HepG2 (cell line): ENCODE results near the gene RARG. TPM values are rescaled to one million over a fixed set of nuclear protein-coding genes. Genes with fewer than 3 reads are reported as not detected.
A peak's percentile ranks its signal among the peaks of the same experiment; 100 is the strongest.

Experiments
- HNF4G ChIP-seq, 2 experiments: sonication (generic) in 1 of 2; formaldehyde crosslinking in 1 of 2; IDR thresholded peaks; 2 replicates each; pipeline versions ENCODE4 v1.4.0 to v1.6.1; 2011 to 2020; ENCODE audit warnings: borderline replicate concordance in 2 of 2, low read depth in 2 of 2, mild to moderate bottlenecking in 2 of 2, low read length in 1 of 2, missing genetic modification reagents in 1 of 2, moderate library complexity in 1 of 2
- NR2C2 ChIP-seq: sonication (generic); formaldehyde crosslinking; IDR thresholded peaks from 2 replicates; pipeline ENCODE4 v1.4.0; 2020; ENCODE audit warnings: missing genetic modification reagents, mild to moderate bottlenecking, moderate library complexity, borderline replicate concordance
- PHF20 ChIP-seq: sonication (generic); formaldehyde crosslinking; IDR thresholded peaks from 2 replicates; pipeline ENCODE4 v1.5.0; 2020; ENCODE audit warnings: mild to moderate bottlenecking, missing genetic modification reagents
- PHF8 ChIP-seq: sonication (generic); formaldehyde crosslinking; IDR thresholded peaks from 2 replicates; pipeline ENCODE4 v1.5.0; 2020; ENCODE audit warnings: missing genetic modification reagents
- RARA ChIP-seq: IDR thresholded peaks from 2 replicates; pipeline ENCODE4 v1.6.1; 2016; ENCODE audit warnings: missing genetic modification reagents, missing compliant biosample characterization
- SPEN ChIP-seq: sonication (generic); formaldehyde crosslinking; IDR thresholded peaks from 2 replicates; pipeline ENCODE4 v1.5.1; 2020; ENCODE audit warnings: low read depth, mild to moderate bottlenecking, missing genetic modification reagents
- SRF ChIP-seq: IDR thresholded peaks from 2 replicates; pipeline ENCODE4 v1.6.1; 2011; ENCODE audit warnings: mild to moderate bottlenecking, low read depth, low read length, moderate library complexity
- ZBTB7A ChIP-seq: sonication (generic); formaldehyde crosslinking; IDR thresholded peaks from 2 replicates; pipeline ENCODE4 v1.8.0; 2022; ENCODE audit warnings: mild to moderate bottlenecking, missing genetic modification reagents
- ZNF24 ChIP-seq: fragments of 450-650 bp; IDR thresholded peaks from 2 replicates; pipeline ENCODE4 v1.6.1; 2017; ENCODE audit warnings: antibody characterized with exemption, mild to moderate bottlenecking
- ZNF550 ChIP-seq: sonication (generic); formaldehyde crosslinking; IDR thresholded peaks from 2 replicates; pipeline ENCODE4 v1.4.0; 2020; ENCODE audit warnings: mild to moderate bottlenecking, missing genetic modification reagents, borderline replicate concordance
- ZNF605 ChIP-seq: sonication (generic); formaldehyde crosslinking; IDR thresholded peaks from 2 replicates; pipeline ENCODE4 v1.8.0; 2022; ENCODE audit warnings: mild to moderate bottlenecking, missing genetic modification reagents
- ZNF678 ChIP-seq: sonication (generic); formaldehyde crosslinking; IDR thresholded peaks from 2 replicates; pipeline ENCODE4 v1.4.0; 2020; ENCODE audit warnings: mild to moderate bottlenecking, missing genetic modification reagents
- polyA plus RNA-seq, 8 experiments: library from polyadenylated mRNA; depleted of rRNA in 3 of 8; stranded (reverse) in 7 of 8; unstranded in 1 of 8; fragments of >200 nt; fragmentation: Illumina TruSeq in 4 of 8; extraction: Trizol in 4 of 8; gene quantifications; 2 replicates each; pipeline versions ENCODE4 v1.2.1 to v1.2.3, GENCODE V29; 2011 to 2016; ENCODE audit warnings: low read depth in 4 of 8, missing spikeins in 1 of 8, mixed read lengths in 1 of 8; ENCODE audit not compliant: insufficient read depth in 1 of 8
- total RNA-seq, 5 experiments: library from RNA; depleted of rRNA; stranded (reverse); fragments of >200 nt; fragmentation: Illumina TruSeq; extraction: Trizol; gene quantifications; 2 replicates each; pipeline ENCODE4 v1.2.3, GENCODE V29; 2016; ENCODE audit warnings: low read depth in 1 of 5
- TF ChIP-seq, protein P1 (sequence below): sonication (generic); formaldehyde crosslinking; IDR thresholded peaks from 2 replicates; pipeline ENCODE4 v1.4.0; 2020; ENCODE audit warnings: missing genetic modification reagents, low read depth, mild to moderate bottlenecking, borderline replicate concordance
- TF ChIP-seq, protein P2 (sequence below): sonication (generic); formaldehyde crosslinking; IDR thresholded peaks from 2 replicates; pipeline ENCODE4 v1.5.1; 2020; ENCODE audit warnings: missing genetic modification reagents, mild to moderate bottlenecking, borderline replicate concordance
- TF ChIP-seq, protein P3 (sequence below): sonication (generic); formaldehyde crosslinking; IDR thresholded peaks from 2 replicates; pipeline ENCODE4 v1.8.0; 2022; ENCODE audit warnings: missing genetic modification reagents, mild to moderate bottlenecking, inconsistent platforms, borderline replicate concordance
- TF ChIP-seq, protein P4 (sequence below): sonication (generic); formaldehyde crosslinking; IDR thresholded peaks from 2 replicates; pipeline ENCODE4 v1.4.0; 2020; ENCODE audit warnings: mild to moderate bottlenecking, missing genetic modification reagents, borderline replicate concordance
- TF ChIP-seq, protein P5 (sequence below): sonication (generic); formaldehyde crosslinking; IDR thresholded peaks from 2 replicates; pipeline ENCODE4 v1.8.0; 2022; ENCODE audit warnings: missing genetic modification reagents, mild to moderate bottlenecking, moderate library complexity, borderline replicate concordance
- TF ChIP-seq, protein P6 (sequence below): sonication (generic); formaldehyde crosslinking; IDR thresholded peaks from 2 replicates; pipeline ENCODE4 v1.5.1; 2020; ENCODE audit warnings: mild to moderate bottlenecking, missing genetic modification reagents, borderline replicate concordance

The RARG gene
- total and polyA plus RNA-seq, 2 of the 13 experiments (the other 11 are each of a cell fraction or from before 2014, with no cell fraction given), result 0.77 to 1.5 TPM

DNA sequence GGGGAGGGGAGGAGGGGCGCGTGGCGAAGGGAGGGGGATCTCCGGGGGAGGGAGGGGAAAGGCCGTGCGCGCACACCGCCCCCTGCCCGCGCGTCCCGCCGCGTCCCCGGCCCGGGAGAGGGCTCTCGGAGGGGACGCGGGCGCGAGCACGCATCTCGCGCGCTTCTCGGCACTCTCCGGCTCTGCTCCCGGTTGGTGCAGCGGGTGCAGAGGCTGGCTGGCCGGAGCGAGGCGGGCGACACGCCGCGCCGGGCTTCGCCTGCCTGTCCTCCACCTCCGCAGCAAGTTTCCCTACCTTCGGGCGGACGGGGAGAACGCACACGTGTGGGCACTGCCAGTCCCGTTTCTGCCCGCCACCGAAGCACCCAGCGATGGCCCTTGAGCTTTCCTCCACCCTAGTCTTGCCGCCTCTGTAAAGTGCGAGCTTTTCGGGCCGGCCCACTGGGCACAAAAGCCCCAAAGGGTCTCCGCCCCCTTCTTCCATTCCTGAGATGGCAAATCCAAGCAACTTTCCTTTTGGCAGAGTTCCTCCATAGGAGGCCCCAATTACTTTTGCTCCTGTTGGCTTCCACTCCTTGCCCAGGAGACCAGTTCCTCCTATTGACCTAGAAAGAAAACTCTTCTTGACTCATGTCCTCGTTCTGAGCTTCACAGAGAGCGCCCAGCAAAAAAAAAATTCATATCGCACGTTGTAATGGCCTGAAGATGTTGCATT lies 50.9 kb downstream of the RARG start (continued):
- TF ChIP-seq, protein P1, sequence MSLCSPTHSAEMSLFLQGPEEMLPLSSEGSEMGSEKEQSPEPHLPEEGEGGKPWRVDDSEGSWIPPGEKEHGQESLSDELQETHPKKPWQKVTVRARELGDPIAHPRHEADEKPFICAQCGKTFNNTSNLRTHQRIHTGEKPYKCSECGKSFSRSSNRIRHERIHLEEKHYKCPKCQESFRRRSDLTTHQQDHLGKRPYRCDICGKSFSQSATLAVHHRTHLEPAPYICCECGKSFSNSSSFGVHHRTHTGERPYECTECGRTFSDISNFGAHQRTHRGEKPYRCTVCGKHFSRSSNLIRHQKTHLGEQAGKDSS, result no peak
- TF ChIP-seq, protein P2, sequence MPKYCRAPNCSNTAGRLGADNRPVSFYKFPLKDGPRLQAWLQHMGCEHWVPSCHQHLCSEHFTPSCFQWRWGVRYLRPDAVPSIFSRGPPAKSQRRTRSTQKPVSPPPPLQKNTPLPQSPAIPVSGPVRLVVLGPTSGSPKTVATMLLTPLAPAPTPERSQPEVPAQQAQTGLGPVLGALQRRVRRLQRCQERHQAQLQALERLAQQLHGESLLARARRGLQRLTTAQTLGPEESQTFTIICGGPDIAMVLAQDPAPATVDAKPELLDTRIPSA (CRISPR knock-in tag), result peak; percentile 62; the same call in 1 of the 2 replicates
- TF ChIP-seq, protein P3, sequence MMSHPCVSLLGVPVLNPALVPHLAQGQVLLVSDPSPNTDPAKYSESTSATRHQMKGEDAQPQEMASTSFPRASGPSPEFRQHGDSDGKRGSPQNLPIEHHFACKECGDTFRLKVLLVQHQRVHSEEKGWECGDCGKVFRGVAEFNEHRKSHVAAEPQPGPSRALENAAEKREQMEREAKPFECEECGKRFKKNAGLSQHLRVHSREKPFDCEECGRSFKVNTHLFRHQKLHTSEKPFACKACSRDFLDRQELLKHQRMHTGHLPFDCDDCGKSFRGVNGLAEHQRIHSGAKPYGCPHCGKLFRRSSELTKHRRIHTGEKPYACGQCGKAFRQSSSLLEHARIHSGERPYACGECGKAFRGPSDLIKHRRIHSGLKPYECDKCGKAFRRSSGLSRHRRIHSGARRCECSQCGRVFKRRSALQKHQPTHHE, result no peak
- TF ChIP-seq, protein P4, sequence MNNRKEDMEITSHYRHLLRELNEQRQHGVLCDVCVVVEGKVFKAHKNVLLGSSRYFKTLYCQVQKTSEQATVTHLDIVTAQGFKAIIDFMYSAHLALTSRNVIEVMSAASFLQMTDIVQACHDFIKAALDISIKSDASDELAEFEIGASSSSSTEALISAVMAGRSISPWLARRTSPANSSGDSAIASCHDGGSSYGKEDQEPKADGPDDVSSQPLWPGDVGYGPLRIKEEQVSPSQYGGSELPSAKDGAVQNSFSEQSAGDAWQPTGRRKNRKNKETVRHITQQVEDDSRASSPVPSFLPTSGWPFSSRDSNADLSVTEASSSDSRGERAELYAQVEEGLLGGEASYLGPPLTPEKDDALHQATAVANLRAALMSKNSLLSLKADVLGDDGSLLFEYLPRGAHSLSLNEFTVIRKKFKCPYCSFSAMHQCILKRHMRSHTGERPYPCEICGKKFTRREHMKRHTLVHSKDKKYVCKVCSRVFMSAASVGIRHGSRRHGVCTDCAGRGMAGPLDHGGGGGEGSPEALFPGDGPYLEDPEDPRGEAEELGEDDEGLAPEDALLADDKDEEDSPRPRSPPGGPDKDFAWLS, result no peak
- TF ChIP-seq ZNF605 (CRISPR knock-in tag), result no peak; the same call in 1 of the 2 replicates
- TF ChIP-seq, protein P5, sequence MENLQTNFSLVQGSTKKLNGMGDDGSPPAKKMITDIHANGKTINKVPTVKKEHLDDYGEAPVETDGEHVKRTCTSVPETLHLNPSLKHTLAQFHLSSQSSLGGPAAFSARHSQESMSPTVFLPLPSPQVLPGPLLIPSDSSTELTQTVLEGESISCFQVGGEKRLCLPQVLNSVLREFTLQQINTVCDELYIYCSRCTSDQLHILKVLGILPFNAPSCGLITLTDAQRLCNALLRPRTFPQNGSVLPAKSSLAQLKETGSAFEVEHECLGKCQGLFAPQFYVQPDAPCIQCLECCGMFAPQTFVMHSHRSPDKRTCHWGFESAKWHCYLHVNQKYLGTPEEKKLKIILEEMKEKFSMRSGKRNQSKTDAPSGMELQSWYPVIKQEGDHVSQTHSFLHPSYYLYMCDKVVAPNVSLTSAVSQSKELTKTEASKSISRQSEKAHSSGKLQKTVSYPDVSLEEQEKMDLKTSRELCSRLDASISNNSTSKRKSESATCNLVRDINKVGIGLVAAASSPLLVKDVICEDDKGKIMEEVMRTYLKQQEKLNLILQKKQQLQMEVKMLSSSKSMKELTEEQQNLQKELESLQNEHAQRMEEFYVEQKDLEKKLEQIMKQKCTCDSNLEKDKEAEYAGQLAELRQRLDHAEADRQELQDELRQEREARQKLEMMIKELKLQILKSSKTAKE, result no peak
- no peak for TF ChIP-seq NR2C2
- TF ChIP-seq ZNF550 (CRISPR knock-in tag), result no peak
- TF ChIP-seq ZBTB7A (CRISPR knock-in tag), result no peak
- TF ChIP-seq ZNF24, result no peak
- peak; percentile 19; the same call in 1 of the 2 replicates for TF ChIP-seq SPEN (CRISPR knock-in tag)
- TF ChIP-seq HNF4G (IDR thresholded peaks at IDR 0.05; ENCODE audit: borderline replicate concordance, low read depth, low read length), result no peak
- no peak for TF ChIP-seq HNF4G (CRISPR knock-in tag; IDR thresholded peaks at IDR 0.05; ENCODE audit: borderline replicate concordance, low read depth)
- TF ChIP-seq PHF20 (CRISPR knock-in tag), result no peak
- no peak for TF ChIP-seq SRF
- TF ChIP-seq PHF8 (CRISPR knock-in tag), result 0 out of 2 replicates have a peak, but pooled peaks have one; percentile 1
- TF ChIP-seq, protein P6, sequence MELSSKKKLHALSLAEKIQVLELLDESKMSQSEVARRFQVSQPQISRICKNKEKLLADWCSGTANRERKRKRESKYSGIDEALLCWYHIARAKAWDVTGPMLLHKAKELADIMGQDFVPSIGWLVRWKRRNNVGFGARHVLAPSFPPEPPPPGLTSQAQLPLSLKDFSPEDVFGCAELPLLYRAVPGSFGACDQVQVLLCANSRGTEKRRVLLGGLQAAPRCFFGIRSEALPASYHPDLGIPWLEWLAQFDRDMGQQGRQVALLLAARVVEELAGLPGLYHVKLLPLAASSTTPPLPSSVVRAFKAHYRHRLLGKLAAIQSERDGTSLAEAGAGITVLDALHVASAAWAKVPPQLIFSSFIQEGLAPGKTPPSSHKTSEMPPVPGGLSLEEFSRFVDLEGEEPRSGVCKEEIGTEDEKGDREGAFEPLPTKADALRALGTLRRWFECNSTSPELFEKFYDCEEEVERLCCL (CRISPR knock-in tag), result no peak
- TF ChIP-seq RARA, result no peak; the same call in 1 of the 2 replicates
- no peak for TF ChIP-seq ZNF678 (CRISPR knock-in tag)
